DMS53 treated with DMSO at 0.1 percent for 48 hours (cell line): ENCODE measurements around the gene A2ML1.
"Not testable (repeated sequence)": the region's sequence is repeated elsewhere in the genome, so short reads cannot be mapped to it uniquely, and the experiment has no call there.

ENCODE experiments used
- DNase-seq: peaks from one replicate; lab custom pipeline; 2025; ENCODE audit not compliant: unreplicated experiment; lab: John Stamatoyannopoulos, UW

A2ML1 gene

GRCh38 chr12:8816448-8817050 lies 5.9 kb upstream of the A2ML1 start:
- no peak for DNase-seq

GRCh38 chr12:8817856-8818255 lies 4.6 kb upstream of the A2ML1 start:
- no peak for DNase-seq

GRCh38 chr12:8818526-8818925 lies 3.9 kb upstream of the A2ML1 start:
- DNase-seq, result no peak

GRCh38 chr12:8819666-8819980 lies 2.8 kb upstream of the A2ML1 start:
- DNase-seq, result no peak

GRCh38 chr12:8820676-8821407 lies 1.6 kb upstream of the A2ML1 start:
- not testable (repeated sequence) for DNase-seq

GRCh38 chr12:8821591-8821990 lies 830 bp upstream of the A2ML1 start:
- no peak for DNase-seq

GRCh38 chr12:8823565-8824300 lies 1.3 kb downstream of the A2ML1 start:
- DNase-seq, result no peak

- DNase-seq, result no peak
Measured at GRCh38 chr12:8827551-8828256, 5.3 kb downstream of the A2ML1 start.

GRCh38 chr12:8828257-8829124 lies 6.1 kb downstream of the A2ML1 start:
- no peak for DNase-seq

GRCh38 chr12:8829125-8829518 lies 6.7 kb downstream of the A2ML1 start:
- no peak for DNase-seq

GRCh38 chr12:8829621-8830020 lies 7.2 kb downstream of the A2ML1 start:
- no peak for DNase-seq

GRCh38 chr12:8831116-8831515 lies 8.7 kb downstream of the A2ML1 start:
- DNase-seq, result no peak

- DNase-seq, result no peak
Measured at GRCh38 chr12:8832500-8832899, 10.1 kb downstream of the A2ML1 start.

- no peak for DNase-seq
Measured at GRCh38 chr12:8834230-8834629, 11.8 kb downstream of the A2ML1 start.

GRCh38 chr12:8837291-8837690 lies 14.9 kb downstream of the A2ML1 start:
- no peak for DNase-seq

GRCh38 chr12:8840321-8840720 lies 17.9 kb downstream of the A2ML1 start:
- DNase-seq, result no peak

GRCh38 chr12:8840938-8841633 lies 18.7 kb downstream of the A2ML1 start:
- DNase-seq, result no peak

GRCh38 chr12:8841778-8842177 lies 19.4 kb downstream of the A2ML1 start:
- DNase-seq, result no peak

- DNase-seq, result peak; percentile 50
Measured at GRCh38 chr12:8844665-8845064, 22.2 kb downstream of the A2ML1 start.

- DNase-seq, result no peak
Measured at GRCh38 chr12:8846305-8846704, 23.9 kb downstream of the A2ML1 start.
